ENCODE results near the gene MGAT5B.

The MGAT5B gene

GRCh38 chr17:76987486-76988093 lies 119.4 kb downstream of the MGAT5B start:
- Histone ChIP-seq H3K27ac (no peak overlapping the region), H3K4me3 (no peak overlapping the region)
- no peak for DNase-seq (ENCODE audit: low spot score)
- no peak for TF ChIP-seq CTCF (IDR thresholded peaks at IDR 0.05)

- TF ChIP-seq CTCF (IDR thresholded peaks at IDR 0.05): no peak
- no peak overlapping the region for H3K4me3 ChIP-seq
- no peak for DNase-seq (ENCODE audit: low spot score)
- no peak overlapping the region for H3K27ac ChIP-seq
Observed at GRCh38 chr17:76988796-76989195, 120.6 kb downstream of the MGAT5B start.

GRCh38 chr17:76989519-76989918 lies 121.3 kb downstream of the MGAT5B start:
- Histone ChIP-seq H3K4me3 (no peak overlapping the region), H3K27ac (no peak overlapping the region)
- TF ChIP-seq CTCF (IDR thresholded peaks at IDR 0.05): no peak
- DNase-seq (ENCODE audit: low spot score): no peak

GRCh38 chr17:76992891-76993290 lies 124.7 kb downstream of the MGAT5B start:
- H3K27ac ChIP-seq: no peak overlapping the region
- H3K4me3 ChIP-seq: no peak overlapping the region
- TF ChIP-seq CTCF (IDR thresholded peaks at IDR 0.05): no peak
- no peak for DNase-seq (ENCODE audit: low spot score)

GRCh38 chr17:76993651-76994050 lies 125.4 kb downstream of the MGAT5B start:
- H3K4me3 ChIP-seq: no peak overlapping the region
- TF ChIP-seq CTCF (IDR thresholded peaks at IDR 0.05): no peak
- DNase-seq (ENCODE audit: low spot score): no peak
- no peak overlapping the region for H3K27ac ChIP-seq

GRCh38 chr17:76994237-76994637 lies 126.0 kb downstream of the MGAT5B start:
- DNase-seq (ENCODE audit: low spot score): no peak
- H3K27ac ChIP-seq: no peak overlapping the region
- no peak for TF ChIP-seq CTCF (IDR thresholded peaks at IDR 0.05)
- no peak overlapping the region for H3K4me3 ChIP-seq

GRCh38 chr17:76995387-76996105 lies 127.3 kb downstream of the MGAT5B start:
- TF ChIP-seq CTCF (IDR thresholded peaks at IDR 0.05): no peak
- DNase-seq (ENCODE audit: low spot score): no peak
- no peak overlapping the region for H3K4me3 ChIP-seq
- H3K27ac ChIP-seq: no peak overlapping the region
